GM18951 (cell line): Measurements from ENCODE around the gene TRIOBP.

Source experiments
- POLR2A ChIP-seq: IDR thresholded peaks from 4 replicates; pipeline ENCODE4 v1.6.1; 2011; ENCODE audit warnings: mild to moderate bottlenecking; ENCODE audit not compliant: insufficient read length, insufficient read depth; ENCODE audit errors: extremely low read depth
- in situ Hi-C: fragments of 300-500 bp; cut with MboI; formaldehyde crosslinking; loops from one replicate; pipeline ENCODE4 v1.12.0; 2022; ENCODE audit warnings: low sequenced_read_pairs, mixed read lengths, inconsistent platforms; ENCODE audit not compliant: unreplicated experiment

TRIOBP gene

GRCh38 chr22:37751449-37752188 lies 54.8 kb downstream of the TRIOBP start:
- no peak for TF ChIP-seq POLR2A
- in situ Hi-C loops = no loop called here

GRCh38 chr22:37752189-37753087 lies 55.6 kb downstream of the TRIOBP start:
- TF ChIP-seq POLR2A = no peak

GRCh38 chr22:37753746-37754145 lies 56.9 kb downstream of the TRIOBP start:
- in situ Hi-C loops = no loop called here
- no peak for TF ChIP-seq POLR2A

More at GRCh38 chr22:37752189-37753087, 55.6 kb downstream of the TRIOBP start:
- in situ Hi-C loops = no loop called here

GRCh38 chr22:37757663-37758062 lies 60.8 kb downstream of the TRIOBP start:
- no peak for TF ChIP-seq POLR2A
- in situ Hi-C loops = no loop called here

DNA sequence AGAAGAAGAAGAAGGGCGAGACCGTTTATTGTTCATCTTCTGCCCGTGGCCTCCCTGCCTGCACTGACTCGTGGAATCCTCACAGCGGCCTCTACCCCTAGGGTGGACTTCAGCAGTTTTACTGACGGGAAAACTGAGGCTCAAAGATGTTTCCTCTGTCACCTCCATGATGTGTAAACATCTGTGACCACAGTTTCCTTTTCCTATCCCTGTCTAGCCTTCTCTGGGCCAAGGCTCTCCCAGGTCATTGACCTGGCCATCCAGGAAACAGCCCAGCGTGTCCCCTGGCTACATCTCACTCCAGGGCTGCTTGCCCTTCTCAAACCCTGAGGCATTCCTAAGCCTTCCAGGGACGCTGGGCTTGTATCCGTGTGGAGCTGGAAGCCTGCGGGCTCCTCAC lies 61.8 kb downstream of the TRIOBP start:
- no peak for TF ChIP-seq POLR2A
- in situ Hi-C loops = no loop called here

GRCh38 chr22:37759281-37759680 lies 62.4 kb downstream of the TRIOBP start:
- TF ChIP-seq POLR2A = no peak
- in situ Hi-C loops = no loop called here

GRCh38 chr22:37760152-37760551 lies 63.3 kb downstream of the TRIOBP start:
- TF ChIP-seq POLR2A = no peak
- in situ Hi-C loops = no loop called here

DNA sequence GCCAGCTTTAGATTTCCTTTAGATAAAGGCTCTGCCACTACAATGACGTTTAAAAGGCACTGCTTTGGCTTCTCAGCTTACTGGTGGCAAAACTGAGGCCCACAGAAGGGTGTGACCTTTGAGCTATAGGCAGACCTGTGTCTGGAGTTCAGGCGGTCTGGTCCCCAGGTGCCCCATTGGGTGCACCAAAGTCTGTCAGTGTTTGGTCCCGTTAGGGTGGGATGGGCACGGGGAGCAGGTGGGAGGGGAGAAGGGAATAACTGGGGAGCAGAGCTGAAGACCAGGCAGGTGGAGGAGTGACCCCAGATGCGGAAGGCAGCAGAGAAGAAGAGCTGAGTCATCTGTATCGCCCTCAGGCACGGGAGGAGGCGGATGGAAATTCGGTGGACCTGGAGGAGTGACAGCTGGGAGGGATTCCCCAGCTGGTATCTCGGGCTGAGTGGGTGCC lies 65.6 kb downstream of the TRIOBP start:
- no peak for TF ChIP-seq POLR2A
- in situ Hi-C loops = no loop called here

DNA sequence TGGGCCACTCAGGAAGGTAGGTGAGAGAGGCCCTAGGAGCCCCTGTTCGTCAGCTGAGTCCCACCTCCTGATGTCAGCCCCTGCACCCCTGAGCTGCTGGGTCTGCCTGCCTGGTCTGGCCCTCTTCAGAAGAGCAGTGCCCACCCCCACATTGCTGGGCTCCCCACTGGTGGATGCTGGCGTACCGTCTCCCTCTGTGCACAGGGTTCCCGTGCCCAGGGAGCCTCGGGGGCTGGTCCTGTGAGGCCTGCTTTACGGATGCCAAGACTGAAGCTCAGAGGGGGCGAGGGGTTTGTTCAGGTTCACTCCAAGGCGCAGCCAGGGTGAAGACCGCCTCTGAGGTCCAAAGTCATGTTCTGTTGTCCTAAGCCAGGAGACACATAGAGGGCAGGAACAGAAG lies 66.2 kb downstream of the TRIOBP start:
- in situ Hi-C loops = no loop called here
- TF ChIP-seq POLR2A = no peak

GRCh38 chr22:37763652-37764051 lies 66.8 kb downstream of the TRIOBP start:
- TF ChIP-seq POLR2A = no peak
- in situ Hi-C loops = no loop called here

GRCh38 chr22:37764622-37765021 lies 67.8 kb downstream of the TRIOBP start:
- in situ Hi-C loops = no loop called here
- TF ChIP-seq POLR2A = no peak

- in situ Hi-C loops = no loop called here
- TF ChIP-seq POLR2A = no peak
These were observed 68.7 kb downstream of the TRIOBP start for GRCh38 chr22:37765498-37765897.

GRCh38 chr22:37765953-37766576 lies 69.2 kb downstream of the TRIOBP start:
- in situ Hi-C loops = no loop called here
- no peak for TF ChIP-seq POLR2A
